Measurements from ENCODE around the gene PCDHGB5.
"Not testable (repeated sequence)": the region's sequence is repeated elsewhere in the genome, so short reads cannot be mapped to it uniquely, and the experiment has no call there.

The PCDHGB5 gene

GRCh38 chr5:141413540-141414069, 15.9 kb downstream of the PCDHGB5 start:
- DNase-seq (ENCODE audit: low read depth in 2 of 2), result no peak
- H3K4me3 ChIP-seq (replicated peaks in 1 of 2; ENCODE audit: low read depth in 2 of 2, low read length in 2 of 2), result peak overlapping the region in 1 of 2 donors; percentile 44
- TF ChIP-seq CTCF (IDR thresholded peaks at IDR 0.05; ENCODE audit: low read depth, low read length), result no peak

- not testable (repeated sequence) for DNase-seq (ENCODE audit: low read depth in 2 of 2); H3K4me3 ChIP-seq (replicated peaks in 1 of 2; ENCODE audit: low read depth in 2 of 2, low read length in 2 of 2)
Measured at GRCh38 chr5:141414548-141415274, 17.0 kb downstream of the PCDHGB5 start.

GRCh38 chr5:141415275-141415618, 17.5 kb downstream of the PCDHGB5 start:
- not testable (repeated sequence) for DNase-seq (ENCODE audit: low read depth in 2 of 2); H3K4me3 ChIP-seq (replicated peaks in 1 of 2; ENCODE audit: low read depth in 2 of 2, low read length in 2 of 2)

GRCh38 chr5:141417494-141418172, 19.9 kb downstream of the PCDHGB5 start, which contains the start of gene PCDHGB7:
PCDHGB7 (plus strand) TSS chr5:141417677; CDS start chr5:141417860, 183 bp downstream.
- DNase-seq (ENCODE audit: low read depth in 2 of 2), result peak; percentile 86 to 88
- peak; percentile 86 for TF ChIP-seq CTCF (IDR thresholded peaks at IDR 0.05; ENCODE audit: low read depth, low read length)
- peak within 1 kb of the TSS; percentile 44 to 54 for H3K4me3 ChIP-seq (replicated peaks in 1 of 2; ENCODE audit: low read depth in 2 of 2, low read length in 2 of 2)

GRCh38 chr5:141419074-141419880, 21.5 kb downstream of the PCDHGB5 start:
- H3K4me3 ChIP-seq (replicated peaks in 1 of 2; ENCODE audit: low read depth in 2 of 2, low read length in 2 of 2), result no peak overlapping the region
- TF ChIP-seq CTCF (IDR thresholded peaks at IDR 0.05; ENCODE audit: low read depth, low read length), result no peak
- DNase-seq (ENCODE audit: low read depth in 2 of 2), result no peak

DNA sequence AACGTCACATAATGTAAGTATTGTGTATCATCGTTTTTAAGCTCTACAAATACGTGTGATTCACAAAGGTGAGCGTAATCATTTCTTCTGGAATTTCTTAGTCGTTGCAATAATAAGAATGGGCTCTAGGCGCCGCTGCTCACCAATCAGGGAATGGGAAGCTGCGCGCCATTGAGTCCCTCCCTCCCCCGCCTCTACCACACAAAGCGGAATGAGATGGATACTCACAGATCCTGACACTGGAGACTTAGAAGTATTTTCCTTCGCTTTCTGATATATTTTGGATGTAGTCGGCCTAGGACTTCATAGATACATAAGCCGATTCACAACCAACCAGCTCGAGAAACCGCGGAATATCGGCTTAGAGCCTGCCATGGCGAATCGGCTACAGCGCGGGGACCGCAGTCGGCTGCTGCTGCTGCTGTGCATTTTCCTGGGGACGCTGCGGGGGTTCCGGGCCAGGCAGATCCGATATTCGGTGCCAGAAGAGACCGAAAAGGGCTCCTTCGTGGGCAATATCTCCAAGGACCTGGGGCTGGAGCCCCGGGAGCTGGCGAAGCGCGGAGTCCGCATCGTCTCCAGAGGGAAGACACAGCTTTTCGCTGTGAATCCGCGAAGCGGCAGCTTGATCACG, 23.2 kb downstream of the PCDHGB5 start, which contains the start of gene PCDHGA11:
PCDHGA11 (plus strand) TSS at position 197 of the 634 bp plus-strand sequence; CDS start at position 374, 177 bp downstream.
- peak; percentile 61 for TF ChIP-seq CTCF (IDR thresholded peaks at IDR 0.05; ENCODE audit: low read depth, low read length)
- peak within 1 kb of the TSS; percentile 50 to 54 for H3K4me3 ChIP-seq (replicated peaks in 1 of 2; ENCODE audit: low read depth in 2 of 2, low read length in 2 of 2)
- peak; percentile 77 to 79 for DNase-seq (ENCODE audit: low read depth in 2 of 2)

- H3K4me3 ChIP-seq (replicated peaks in 1 of 2; ENCODE audit: low read depth in 2 of 2, low read length in 2 of 2), result peak overlapping the region; percentile 50 to 54
- no peak for TF ChIP-seq CTCF (IDR thresholded peaks at IDR 0.05; ENCODE audit: low read depth, low read length)
- DNase-seq (ENCODE audit: low read depth in 2 of 2), result no peak
Measured at GRCh38 chr5:141421489-141421855, 23.7 kb downstream of the PCDHGB5 start.
